HFFc6 (cell line): Measurements from ENCODE around the gene VILL. TPM values are rescaled to one million over a fixed set of nuclear protein-coding genes. Genes with fewer than 3 reads are reported as not detected.
"Not testable (repeated sequence)": the region's sequence is repeated elsewhere in the genome, so short reads cannot be mapped to it uniquely, and the experiment has no call there.

Experiments
- DNase-seq: peaks from one replicate; pipeline ENCODE4 v3.0.0-alpha.2; 2018
- H3K27ac Mint-ChIP-seq: 2 replicates; pipeline ENCODE4 v1.8.0; 2020; ENCODE audit warnings: mild to moderate bottlenecking, mixed read lengths
- H3K27me3 Mint-ChIP-seq: 2 replicates; pipeline ENCODE4 v1.8.0; 2021; ENCODE audit warnings: mild to moderate bottlenecking, moderate library complexity, mixed read lengths; ENCODE audit not compliant: insufficient read depth
- H3K36me3 Mint-ChIP-seq: 2 replicates; pipeline ENCODE4 v1.8.0; 2021; ENCODE audit warnings: low read depth, mixed read lengths
- H3K4me1 Mint-ChIP-seq: 2 replicates; pipeline ENCODE4 v1.8.0; 2020; ENCODE audit warnings: low read depth, mixed read lengths
- H3K4me3 Mint-ChIP-seq: 2 replicates; pipeline ENCODE4 v1.8.0; 2020; ENCODE audit warnings: mild to moderate bottlenecking, moderate library complexity, mixed read lengths
- H3K9me3 Mint-ChIP-seq: 2 replicates; pipeline ENCODE4 v1.8.0; 2020; ENCODE audit warnings: mild to moderate bottlenecking, mixed read lengths
- total RNA-seq, 6 experiments: library from RNA; stranded (reverse); fragmentation: NEBNext Ultra II Directional; extraction: Animal tissue kit (Norgen Biotek cat#: 25700); gene quantifications; 2 replicates in 1 of 6; 3 replicates in 5 of 6; pipeline ENCODE4 v1.2.3, GENCODE V29; 2021
- TF ChIP-seq, protein P1 (sequence below): fragments of 200-600 bp; sonication (generic); IDR thresholded peaks from 2 replicates; pipeline ENCODE4 v1.5.0; 2021; ENCODE audit warnings: antibody characterized with exemption, mild to moderate bottlenecking

The VILL gene
- total RNA-seq, 6 experiments from 2014 or later = 3.5 to 4.6 (median 3.7) TPM

DNA sequence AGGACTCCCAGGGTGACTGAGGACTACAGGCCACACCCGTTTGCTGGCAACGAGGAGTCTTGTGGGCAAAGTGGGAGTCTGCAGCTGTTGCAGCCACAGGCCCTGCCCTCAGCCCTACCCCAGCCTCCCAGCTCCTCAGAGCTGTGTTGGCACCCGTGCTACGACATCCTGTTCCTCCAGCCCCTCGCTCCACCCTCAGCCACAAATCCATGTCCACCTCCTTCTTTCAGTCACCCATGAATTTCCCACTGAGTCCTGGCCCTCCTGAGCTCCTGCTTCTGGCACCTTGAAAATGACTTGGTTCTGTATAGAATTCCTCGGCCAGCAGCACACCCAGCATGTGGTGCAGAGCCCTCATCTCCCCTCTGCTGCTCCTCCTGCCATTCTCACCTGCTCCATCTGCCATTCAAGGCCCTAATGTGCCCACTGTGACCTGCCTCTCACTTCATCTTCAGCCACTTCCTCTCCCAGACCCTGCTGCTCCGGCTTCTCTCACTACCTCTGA is 20.9 kb upstream of the VILL start:
- Mint-ChIP-seq H3K27ac (no peak overlapping the region), H3K4me1 (peaks cover 14% of the 10 kb centered on the region), H3K27me3 (peaks cover 3% of the 10 kb centered on the region; the same call in 1 of the 2 replicates), H3K36me3 (peaks cover 9% of the 10 kb centered on the region; the same call in 1 of the 2 replicates), H3K9me3 (no peaks in the 10 kb centered on the region), H3K4me3 (no peak overlapping the region)
- no peak for DNase-seq
- TF ChIP-seq, protein P1, sequence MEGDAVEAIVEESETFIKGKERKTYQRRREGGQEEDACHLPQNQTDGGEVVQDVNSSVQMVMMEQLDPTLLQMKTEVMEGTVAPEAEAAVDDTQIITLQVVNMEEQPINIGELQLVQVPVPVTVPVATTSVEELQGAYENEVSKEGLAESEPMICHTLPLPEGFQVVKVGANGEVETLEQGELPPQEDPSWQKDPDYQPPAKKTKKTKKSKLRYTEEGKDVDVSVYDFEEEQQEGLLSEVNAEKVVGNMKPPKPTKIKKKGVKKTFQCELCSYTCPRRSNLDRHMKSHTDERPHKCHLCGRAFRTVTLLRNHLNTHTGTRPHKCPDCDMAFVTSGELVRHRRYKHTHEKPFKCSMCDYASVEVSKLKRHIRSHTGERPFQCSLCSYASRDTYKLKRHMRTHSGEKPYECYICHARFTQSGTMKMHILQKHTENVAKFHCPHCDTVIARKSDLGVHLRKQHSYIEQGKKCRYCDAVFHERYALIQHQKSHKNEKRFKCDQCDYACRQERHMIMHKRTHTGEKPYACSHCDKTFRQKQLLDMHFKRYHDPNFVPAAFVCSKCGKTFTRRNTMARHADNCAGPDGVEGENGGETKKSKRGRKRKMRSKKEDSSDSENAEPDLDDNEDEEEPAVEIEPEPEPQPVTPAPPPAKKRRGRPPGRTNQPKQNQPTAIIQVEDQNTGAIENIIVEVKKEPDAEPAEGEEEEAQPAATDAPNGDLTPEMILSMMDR = no peak

DNA sequence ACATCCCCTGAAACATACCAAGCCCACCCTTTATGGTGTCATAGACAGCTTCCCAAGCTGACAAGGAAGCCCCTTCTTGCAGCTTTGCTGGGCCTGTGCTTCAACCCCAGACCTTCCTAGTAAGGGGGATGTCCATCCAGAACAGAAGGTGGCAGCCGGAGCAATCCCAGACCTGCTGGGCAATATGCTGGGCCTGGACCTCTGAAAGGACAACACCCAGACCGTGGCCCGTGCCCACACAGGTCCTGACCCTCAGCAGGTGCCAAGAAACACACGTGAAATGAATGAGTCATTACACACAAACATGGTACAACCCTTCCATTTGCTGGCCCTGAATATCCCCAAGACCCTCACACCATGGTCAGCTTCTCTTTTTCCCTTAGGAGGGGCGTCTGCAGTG is 19.8 kb upstream of the VILL start:
- no peak for DNase-seq
- H3K9me3 Mint-ChIP-seq = no peaks in the 10 kb centered on the region
- H3K4me1 Mint-ChIP-seq = peaks cover 18% of the 10 kb centered on the region
- peaks cover 3% of the 10 kb centered on the region; the same call in 1 of the 2 replicates for H3K27me3 Mint-ChIP-seq
- H3K27ac Mint-ChIP-seq = no peak overlapping the region
- TF ChIP-seq, protein P1 = no peak
- peaks cover 12% of the 10 kb centered on the region; the same call in 1 of the 2 replicates for H3K36me3 Mint-ChIP-seq
- H3K4me3 Mint-ChIP-seq = no peak overlapping the region

DNA sequence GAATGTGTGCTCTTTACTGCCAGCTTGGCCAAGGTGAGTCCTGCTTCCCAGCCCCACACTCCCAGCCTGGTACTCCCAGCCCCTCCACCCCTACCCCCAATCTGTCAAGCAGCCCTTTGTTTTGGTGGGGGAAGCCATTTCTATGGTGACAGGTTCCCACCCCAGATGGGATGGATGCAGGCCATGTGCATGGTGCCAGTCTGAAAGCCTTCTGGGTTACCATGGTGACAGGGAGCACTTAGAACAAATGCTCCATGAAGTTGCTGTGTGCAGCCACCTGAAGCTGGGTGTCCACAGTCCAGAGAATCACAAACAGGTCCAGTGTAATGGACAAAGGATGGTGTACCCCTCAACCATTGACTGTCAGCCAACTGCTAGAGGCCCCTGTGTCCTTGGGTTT is 19.1 kb upstream of the VILL start:
- Mint-ChIP-seq H3K4me1 (peaks cover 18% of the 10 kb centered on the region), H3K36me3 (peaks cover 12% of the 10 kb centered on the region; the same call in 1 of the 2 replicates), H3K4me3 (no peak overlapping the region), H3K9me3 (no peaks in the 10 kb centered on the region), H3K27me3 (peaks cover 3% of the 10 kb centered on the region; the same call in 1 of the 2 replicates), H3K27ac (no peak overlapping the region)
- DNase-seq = no peak
- TF ChIP-seq, protein P1 = no peak

DNA sequence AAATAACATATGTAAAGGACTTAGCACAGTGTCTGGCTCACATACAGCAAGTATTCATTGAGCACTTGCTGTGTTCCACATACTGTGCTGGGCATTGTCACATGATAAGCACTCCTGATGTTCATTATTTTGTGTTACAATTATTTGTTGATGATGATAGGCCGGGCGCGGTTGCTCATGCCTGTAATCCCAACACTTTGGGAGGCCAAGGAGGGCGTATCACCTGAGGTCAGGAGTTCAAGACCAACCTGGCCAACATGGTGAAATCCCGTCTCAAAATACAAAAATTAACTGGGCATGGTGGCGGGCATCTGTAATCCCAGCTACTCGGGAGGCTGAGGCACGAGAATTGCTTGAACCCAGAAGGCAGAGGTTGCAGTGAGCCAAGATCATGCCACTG is 18.5 kb upstream of the VILL start:
- DNase-seq, H3K27ac Mint-ChIP-seq, H3K27me3 Mint-ChIP-seq, H3K9me3 Mint-ChIP-seq, H3K4me3 Mint-ChIP-seq: not testable (repeated sequence)
- Mint-ChIP-seq H3K36me3 (peaks cover 12% of the 10 kb centered on the region; the same call in 1 of the 2 replicates), H3K4me1 (peaks cover 18% of the 10 kb centered on the region)

DNA sequence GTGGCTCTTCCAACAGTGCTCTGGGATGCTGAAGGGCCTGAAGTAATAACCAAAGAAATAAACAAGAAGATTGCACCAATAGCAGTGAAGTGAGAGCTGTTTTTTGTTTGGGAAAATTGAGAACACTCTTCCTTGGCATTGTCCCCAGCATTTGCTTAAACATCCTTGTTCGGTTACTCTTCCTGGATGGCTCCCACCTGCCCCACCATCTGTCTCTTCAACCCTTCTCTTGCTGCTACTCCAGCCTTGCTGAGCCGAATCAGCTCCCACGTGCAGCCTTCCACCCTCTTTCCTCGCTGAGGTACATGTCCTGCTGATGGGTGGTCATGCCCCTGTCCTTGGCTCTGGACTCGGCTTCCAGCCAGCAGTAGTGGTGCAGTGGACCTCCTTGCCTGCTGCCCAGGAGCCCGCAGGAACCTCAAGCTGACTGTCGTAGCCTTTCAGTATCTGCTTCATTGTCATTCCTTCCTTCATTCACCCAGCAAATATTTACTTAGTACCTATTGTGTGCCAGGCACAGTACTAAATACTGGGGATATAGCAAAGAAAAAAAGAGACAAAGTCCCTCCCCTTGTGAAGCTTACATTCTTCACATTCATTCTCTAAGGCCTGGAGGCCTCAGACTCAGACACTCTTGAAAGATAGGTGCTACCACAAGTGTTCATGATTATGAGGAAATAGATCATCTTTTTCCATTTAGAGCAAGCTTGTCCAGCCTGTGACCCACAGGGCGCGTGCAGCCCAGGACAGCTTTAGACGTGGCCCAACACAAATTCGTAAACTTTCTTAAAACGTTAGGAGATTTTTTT is 17.1 kb upstream of the VILL start:
- Mint-ChIP-seq H3K4me1 (peaks cover 18% of the 10 kb centered on the region), H3K27me3 (no peaks in the 10 kb centered on the region; the same call in 1 of the 2 replicates), H3K4me3 (no peak overlapping the region), H3K9me3 (no peaks in the 10 kb centered on the region), H3K36me3 (peaks cover 12% of the 10 kb centered on the region; the same call in 1 of the 2 replicates), H3K27ac (no peak overlapping the region; the same call in 1 of the 2 replicates)
- no peak for DNase-seq
- TF ChIP-seq, protein P1 = no peak
